HG02642 (cell line): ENCODE results near the gene ABCA1.
"Not testable (repeated sequence)": the region's sequence is repeated elsewhere in the genome, so short reads cannot be mapped to it uniquely, and the experiment has no call there.

Experiments used
- ATAC-seq: cut with Tn5 transposase; IDR thresholded peaks from one replicate; pipeline ENCODE4 v1.9.1; 2021; ENCODE audit warnings: mild to moderate bottlenecking; ENCODE audit not compliant: unreplicated experiment, poor library complexity

The ABCA1 gene

DNA sequence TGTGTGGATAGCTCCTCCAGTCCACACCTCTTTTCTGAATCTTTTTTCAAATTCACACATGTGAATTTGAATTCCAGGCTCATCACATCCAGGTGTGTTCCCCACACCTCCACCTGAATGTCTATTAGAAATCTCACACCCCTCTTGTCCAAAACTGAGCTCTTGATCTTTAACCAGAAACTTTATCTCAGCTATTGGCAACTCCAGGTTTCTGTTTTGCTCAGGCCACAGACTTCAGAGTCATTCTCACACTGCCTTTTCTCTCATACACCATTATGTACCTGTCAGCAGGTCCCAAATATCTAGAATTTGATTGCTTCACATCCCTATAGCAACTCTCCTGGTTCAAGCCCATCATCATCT, 152.4 kb downstream of the ABCA1 start:
- ATAC-seq: peak; percentile 78

DNA sequence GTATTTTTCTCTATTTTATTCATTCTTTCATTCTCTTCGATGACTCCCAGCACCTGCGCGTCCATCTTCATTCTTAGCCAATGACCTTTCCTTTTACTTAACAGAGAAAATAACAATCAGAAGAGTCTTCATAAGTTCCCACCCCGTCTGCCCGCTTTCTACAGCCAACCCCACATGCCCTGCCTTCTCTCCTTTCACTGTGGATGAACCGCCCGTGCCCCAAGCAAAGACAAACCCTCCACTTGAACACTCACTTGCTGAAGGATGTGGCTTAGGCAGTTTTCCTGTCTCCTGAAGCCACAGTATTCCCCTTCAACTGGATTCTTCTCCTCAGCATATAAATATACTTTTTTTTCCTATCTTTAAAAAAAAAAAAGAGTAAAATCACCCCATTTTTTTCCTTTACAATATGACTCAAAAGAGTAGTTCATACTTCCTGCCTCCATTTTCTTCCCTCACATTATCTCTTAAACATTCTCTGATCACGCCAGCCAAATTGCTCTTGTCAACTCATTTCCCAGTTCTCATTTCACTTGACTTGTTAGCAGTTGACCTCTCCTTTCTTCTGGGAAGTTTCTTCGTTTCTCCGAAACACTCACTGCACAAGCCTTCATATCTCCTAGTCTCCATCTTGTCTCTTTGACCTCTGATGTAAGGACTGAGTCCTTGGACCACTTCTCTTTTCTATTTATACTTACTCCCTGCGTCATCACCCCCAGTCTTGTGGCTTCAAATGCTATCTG, 153.0 kb downstream of the ABCA1 start:
- peak; percentile 91 for ATAC-seq

DNA sequence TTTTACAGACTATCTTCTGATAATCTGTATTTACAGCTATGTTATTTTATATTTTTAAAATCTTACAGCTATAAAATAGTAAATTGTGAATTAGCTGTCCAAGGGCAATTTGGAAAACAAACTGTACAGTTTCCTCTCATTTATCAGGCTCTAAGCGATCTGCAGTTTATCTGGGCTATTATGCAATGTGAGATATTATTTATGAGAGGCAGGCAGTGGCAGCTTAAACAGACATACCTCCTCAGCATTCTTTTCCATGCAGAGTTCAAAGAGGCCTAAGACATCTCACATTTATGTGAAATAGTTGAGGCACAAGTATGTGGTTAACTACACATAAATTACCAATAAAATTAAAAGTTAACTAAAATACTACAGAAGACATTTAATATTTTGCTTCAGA, 153.8 kb downstream of the ABCA1 start:
- ATAC-seq: no peak

DNA sequence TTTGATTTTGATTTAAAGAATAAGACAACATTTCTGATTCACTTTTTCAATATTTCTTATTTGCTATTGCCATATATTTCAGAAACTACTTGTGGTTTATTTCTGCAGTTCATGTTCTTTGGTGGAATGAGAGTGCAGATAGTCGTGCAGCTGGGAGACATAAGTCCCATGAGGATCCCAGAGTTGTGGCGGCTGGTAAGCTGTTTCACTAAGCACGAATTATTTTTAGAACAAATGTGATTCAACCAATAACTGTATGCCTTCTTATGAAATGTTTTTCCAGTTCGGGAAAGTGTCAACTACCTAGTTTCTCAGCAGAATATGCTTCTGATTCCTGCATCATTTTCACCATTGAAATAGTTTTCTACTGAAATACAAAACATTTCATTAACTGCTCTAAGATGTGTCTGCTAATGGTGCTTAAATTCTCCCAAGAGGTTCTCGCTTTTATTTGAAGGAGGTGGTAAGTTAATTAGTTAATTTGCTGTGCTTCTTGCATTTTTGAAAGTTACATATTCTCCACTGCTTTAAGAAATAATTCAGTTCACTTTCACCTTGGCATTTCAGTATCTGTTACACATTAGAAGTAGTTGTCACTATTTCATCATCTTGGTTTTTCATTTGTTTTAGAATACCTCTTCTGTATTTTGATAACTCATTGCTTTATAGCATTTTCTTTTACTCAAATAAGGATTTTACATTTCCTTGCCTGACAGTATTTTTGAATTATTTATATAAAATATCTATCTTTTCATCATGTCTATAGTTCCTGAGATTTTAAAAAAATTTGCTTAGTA, 155.0 kb downstream of the ABCA1 start:
- ATAC-seq: no peak

DNA sequence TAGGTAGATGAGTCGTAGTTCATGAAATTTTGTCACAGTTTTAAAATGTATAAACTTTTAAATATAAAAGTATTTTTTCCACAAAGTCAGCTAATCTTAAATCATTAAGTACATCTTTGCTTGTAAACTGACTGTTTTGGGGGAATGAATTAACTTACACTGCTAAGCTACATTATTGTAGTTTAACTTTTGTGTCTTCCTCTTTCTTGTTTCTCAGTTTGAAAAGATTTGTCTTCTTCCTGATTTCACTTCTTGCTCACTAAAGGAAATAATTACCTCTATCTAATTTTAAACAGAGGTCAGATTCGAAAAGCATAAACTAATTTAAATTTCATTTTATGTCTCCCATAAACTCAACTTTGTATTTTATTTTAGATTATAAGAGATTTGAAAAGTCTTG, 158.3 kb downstream of the ABCA1 start:
- ATAC-seq: no peak

DNA sequence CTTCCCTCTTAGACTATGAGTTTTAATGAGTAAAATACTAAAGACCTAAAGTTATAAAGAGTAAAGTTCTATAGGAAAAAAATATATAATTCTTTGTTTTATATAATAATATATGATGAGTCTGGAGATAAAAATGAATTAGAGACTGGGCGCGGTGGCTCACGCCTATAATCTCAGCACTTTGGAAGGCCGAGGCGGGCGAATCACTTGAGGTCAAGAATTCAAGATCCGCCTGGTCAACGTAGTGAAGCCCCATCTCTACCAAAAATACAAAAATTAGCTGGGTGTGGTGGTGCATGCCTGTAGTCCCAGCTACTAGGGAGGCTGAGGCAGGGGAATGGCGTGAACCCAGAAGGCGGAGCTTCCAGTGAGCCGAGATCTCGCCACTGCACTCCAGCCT, 158.9 kb downstream of the ABCA1 start:
- not testable (repeated sequence) for ATAC-seq

DNA sequence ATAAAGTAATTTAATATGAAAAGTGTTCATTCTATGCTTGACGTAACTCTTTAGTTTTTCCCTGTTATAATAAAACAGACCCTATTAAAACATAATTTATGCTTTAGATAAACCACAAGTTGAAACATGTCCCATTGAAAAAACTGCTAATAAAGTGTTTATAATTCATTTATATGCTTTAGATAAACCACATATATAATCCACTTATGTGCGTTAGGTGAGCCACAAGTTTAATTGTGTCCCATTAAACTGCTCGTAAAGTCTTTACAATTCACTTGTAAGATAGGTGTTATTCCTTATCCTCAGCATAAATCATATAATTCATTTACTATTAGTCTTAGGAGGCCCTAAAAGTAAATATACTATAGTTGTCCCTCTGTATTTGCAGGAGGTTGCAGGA, 160.4 kb downstream of the ABCA1 start:
- ATAC-seq: no peak

DNA sequence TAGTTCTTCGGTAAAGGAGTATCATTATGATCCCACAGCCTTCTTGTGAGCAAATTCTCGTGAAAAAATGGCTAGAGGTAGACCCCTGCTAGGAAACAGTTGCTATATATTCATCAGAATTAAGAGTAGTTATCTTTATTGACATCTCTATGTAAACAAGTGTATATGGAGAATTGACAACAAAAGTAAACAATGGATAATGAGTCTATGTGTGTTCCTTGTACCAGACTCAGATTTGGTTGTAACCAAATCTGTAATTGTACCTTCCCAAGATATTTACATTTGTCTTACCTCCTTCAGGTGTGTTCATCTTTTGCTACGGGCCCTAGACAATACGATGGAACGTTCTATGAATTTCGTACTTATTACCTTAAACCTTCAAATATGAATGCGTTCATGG, 161.9 kb downstream of the ABCA1 start:
- no peak for ATAC-seq

DNA sequence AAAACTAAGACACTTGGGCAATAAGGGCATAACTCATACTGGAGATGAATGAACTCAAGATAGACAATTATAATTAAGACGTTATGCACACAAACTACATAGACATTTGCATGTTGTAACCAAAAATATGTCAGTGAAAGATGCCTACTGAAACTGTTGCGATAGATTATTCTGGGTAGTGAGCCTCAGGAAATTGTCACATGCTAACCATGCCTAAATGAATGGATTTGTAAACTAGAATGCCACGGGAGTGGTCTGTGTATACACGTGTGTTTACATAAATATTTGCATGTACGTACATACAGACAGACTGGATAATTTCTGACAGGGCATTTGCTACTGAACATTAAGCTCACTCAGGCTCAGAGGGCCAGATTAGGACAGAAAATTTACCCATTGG, 162.8 kb downstream of the ABCA1 start:
- ATAC-seq: no peak

DNA sequence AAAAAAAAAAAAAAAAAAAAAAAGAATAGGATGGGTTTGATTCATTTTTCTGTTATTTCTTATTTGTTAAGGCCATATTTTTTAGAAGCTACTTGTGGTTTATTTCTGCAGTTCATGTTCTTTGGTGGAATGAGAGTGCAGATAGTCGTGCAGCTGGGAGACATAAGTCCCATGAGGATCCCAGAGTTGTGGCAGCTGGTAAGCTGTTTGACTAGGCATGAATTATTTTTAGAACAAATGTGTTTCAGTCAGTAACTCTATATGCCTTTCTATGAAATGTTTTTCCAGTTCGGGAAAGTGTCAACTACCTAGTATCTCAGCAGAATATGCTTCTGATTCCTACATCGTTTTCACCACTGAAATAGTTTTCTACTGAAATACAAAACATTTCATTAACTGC, 169.0 kb downstream of the ABCA1 start:
- ATAC-seq: peak; percentile 40

DNA sequence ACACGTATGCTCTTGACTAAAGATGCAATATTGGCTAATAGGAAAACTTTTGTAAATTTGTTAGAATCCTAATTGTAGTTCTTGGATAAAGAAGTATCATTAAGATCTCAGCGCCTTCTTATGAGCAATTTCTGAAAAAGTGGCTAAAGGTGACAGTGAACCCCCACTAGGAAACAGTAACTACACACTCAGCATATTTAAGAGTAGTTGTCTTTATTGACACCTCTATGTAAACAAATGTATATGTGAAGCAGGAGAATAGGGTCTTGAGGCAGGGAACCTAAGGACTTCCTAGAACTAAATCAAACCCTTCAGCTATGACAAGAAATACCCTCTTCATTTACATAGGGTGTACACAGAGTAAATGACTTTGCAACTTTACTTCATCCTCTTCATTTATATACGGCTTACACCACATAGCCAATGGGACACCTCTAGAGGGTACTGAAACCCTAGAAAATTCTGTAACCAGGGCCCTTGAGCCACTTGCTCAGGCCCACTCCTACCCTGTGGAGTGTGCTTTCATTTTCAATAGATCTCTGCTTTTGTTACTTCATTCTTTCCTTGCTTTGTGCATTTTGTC, 177.7 kb downstream of the ABCA1 start:
- peak; percentile 29 for ATAC-seq

DNA sequence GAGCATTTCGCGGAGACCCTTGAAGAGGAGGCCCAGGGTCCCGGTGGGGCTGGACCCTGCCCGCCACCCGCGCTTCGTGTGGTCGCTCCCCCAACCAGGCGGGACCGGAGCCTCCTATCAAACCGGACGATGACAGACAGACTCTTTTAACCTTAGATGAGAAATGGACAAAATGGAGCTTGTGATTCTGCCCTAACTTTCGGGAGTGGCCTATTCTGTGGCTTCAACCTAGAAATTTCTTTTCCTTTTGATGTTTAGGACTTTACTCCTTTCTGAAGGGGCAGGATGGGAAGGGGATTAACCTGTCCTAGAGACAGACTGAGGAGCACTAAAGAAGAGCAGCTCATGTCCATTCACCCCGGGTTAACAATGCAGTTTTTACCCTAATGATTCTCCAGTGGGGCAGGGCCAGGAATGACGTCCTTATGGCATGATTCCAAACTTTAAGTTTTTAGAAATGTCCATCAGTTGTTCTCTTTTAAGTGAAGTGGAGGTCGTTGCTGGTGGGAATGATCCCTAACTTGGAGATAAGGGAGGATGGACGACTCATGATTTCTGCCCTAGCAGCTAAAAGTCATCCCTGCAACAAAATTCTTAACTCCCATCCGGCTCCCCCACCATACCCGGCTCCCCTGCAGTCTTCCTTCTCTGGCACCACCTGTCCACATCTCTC, 179.5 kb downstream of the ABCA1 start:
- no peak for ATAC-seq

DNA sequence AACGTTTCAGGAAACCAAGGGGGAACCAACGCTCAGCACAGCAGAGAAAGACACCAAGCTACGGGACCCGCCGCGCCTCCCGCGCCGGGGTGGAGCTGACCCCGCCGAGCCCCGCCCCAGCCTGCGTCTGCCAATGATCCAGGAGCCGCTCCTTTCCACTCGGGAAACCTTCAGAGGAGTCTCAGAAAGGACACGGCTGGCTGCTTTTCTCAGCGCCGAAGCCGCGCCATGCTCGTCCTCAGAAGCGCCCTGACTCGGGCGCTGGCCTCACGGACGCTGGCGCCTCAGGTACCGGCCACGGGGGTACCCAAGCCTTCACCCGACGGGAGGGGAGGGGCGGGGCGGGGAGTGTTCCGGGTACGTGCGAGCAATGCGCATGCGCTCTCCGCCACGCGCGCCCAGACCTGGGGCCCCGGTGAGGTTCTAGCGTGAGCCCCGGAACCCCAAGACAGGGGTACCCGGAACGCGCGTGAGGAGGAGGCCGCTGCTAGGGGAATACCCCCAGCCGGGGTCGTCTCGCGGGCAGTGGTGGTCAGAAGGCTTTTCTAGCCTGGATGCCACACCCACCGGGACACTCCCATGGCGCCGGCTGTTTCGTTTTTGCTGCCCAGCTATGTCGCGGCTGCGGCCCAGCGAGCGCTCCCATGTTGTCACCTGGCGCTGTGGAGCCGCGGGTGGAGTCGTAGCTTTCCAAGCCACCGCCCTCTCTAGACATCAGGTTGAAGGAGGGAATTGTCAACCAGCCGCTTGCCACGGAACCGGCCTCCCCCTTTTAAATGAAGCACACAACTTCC, 180.2 kb downstream of the ABCA1 start, which contains the start of gene NIPSNAP3A:
Gene NIPSNAP3A, plus strand, starts transcription at position 119 of the 794 bp plus-strand sequence. Its CDS starts 110 bp downstream, at position 229.
- ATAC-seq: peak; percentile 92

DNA sequence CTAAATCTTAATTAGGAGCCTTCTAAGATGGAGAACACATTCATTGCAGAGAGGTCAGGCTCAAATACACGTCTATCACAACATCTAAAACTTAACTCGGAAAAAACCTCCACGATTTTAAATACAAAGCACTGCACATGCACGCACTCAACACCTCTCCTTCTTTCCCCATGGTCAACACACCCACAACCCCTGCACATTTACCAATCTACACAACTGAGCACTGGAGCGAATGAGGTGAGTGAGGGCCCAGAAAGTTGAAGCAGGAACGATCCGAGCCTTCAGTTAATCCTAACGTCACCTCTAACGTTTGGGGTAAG, 180.8 kb downstream of the ABCA1 start:
- peak; percentile 25 for ATAC-seq

DNA sequence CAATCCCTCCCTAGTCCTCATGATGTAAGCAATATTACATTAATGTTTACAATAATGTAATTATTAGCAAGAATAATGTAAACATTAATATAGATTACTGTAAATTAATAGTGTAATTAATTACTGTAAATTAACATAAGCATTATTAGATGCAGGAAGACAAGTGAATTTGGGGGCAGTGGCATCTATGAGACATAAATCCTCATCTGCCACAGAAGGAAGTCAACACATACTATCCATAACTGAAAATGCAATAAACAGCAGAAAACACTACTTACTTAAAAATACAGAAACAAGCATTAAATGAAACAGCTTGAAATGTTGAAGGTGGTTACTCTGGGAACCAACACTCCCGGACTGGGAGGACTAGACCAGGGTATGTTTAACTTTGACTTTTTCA, 181.2 kb downstream of the ABCA1 start:
- ATAC-seq: no peak

DNA sequence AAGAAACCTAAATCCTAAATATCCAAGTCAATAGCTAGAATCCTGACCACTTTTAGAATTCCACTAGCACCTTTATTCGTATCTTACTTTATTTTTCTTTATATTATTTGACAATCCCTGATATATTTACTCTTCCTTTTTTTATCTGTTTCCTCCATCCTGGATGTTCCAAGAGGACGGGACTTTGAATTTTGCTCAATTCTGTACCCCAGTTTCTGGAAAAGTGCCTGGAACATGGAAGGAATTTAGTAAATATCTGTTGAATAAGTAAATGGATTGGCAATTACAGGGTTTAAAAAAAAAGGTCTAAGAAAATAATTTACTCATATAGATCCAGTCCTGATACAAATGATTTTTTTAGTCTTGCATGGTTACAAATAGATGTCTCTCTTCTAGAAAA, 181.7 kb downstream of the ABCA1 start:
- no peak for ATAC-seq

DNA sequence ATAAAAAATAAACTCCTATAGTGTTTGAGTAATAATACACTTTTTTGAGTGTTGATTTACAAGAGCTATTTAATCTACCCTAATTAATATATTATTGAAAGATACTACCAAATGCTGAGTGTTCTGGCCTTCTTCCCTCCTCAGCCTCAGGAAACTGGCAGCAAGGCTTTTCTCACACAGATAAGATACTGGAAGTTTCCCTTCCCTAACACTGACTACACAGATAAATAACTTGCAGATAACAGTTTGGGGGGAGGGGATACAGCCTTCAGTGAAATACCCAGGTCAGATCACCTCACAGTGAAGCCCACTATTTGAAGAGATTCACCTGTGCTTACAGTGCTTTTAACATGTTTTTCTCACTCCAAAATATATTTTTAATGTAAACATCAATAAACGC, 182.1 kb downstream of the ABCA1 start:
- ATAC-seq: no peak

DNA sequence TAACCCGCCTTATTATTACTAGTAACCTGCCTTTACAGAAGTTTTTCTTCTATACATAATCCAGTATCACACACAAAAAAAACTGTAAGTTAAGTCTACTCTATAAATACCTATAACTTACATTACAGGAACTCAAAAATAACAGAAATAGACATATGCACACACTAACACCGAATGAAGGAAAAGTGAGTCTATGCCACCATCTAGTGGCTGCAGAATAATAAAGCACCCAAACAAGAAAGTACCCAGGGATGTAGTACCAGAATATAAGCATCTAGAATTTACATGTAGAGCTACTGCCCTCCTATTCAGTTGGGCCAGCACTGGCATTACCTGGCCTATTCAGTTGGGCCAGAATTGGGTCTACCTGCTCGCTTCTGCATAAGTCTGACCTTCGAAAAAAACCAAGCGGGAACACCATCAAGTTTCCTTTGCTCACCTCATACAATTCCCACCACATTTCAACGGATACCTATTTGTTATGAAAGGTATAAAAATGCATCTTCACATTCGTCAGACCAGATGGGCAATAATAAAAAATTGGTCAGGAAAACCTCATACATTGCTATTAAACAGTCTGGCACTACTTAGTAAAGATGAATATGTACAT, 184.5 kb downstream of the ABCA1 start:
- peak; percentile 33 for ATAC-seq

DNA sequence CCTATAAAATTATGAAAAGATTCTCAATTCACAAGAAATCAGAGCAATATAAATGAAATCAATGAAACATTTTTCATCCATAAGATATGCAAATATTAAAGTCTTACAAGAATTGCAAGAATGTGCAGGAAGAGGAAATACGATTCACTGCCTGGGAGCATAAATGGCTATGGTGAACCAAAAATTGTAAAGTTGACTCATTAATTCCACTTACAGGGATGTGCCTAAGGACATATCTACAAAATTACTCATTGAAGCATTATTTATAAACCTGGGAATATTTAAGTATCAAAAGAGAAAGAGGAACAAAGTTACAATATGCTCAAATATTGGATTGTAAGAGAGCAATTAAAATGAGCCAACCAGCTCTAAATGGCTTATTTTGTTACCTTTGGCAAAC, 187.3 kb downstream of the ABCA1 start:
- no peak for ATAC-seq

DNA sequence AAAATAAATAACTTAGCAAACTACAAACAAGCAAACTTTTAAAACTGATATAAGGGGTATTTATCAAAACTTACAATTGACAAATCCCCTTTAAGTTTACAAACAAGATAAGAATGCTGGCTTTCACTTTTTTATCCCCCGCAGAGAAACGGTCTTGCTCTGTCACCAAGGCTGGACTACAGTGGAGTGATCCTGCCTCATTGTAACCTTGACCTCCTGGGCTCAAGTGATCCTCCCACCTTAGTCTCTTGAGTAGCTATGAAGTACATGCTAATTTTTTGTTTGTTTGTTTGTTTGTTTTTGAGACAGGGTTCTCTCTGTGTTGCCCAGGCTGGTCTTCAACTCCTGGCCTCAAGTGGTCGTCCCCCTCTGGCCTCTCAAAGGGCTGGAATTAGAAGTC, 189.5 kb downstream of the ABCA1 start:
- ATAC-seq: no peak
